PC-3 (cell line): ENCODE measurements around the gene GALNT13. TPM values are rescaled to one million over a fixed set of nuclear protein-coding genes. Genes with fewer than 3 reads are reported as not detected.

Source experiments
- ATAC-seq: fragments of 200-7000 bp; cut with Tn5 transposase; 2 replicates; pipeline ENCODE4 v1.9.1; 2020; ENCODE audit warnings: mild to moderate bottlenecking, moderate library complexity
- BruUV-seq: library from RNA; stranded (reverse); fragments of 400-500 nt; replicated peaks from 2 replicates; lab custom pipeline; 2021; lab: Mats Ljungman, UMichigan
- CTCF ChIA-PET: fragments of 300-600 bp; sonication (Branson Sonifier 250); formaldehyde crosslinking; loops from one replicate; lab custom pipeline; 2022; ENCODE audit warnings: antibody characterized with exemption; lab: Charles Lee
- POLR2A ChIA-PET: fragments of 300-600 bp; sonication (Branson Sonifier 250); formaldehyde crosslinking; loops from one replicate; lab custom pipeline; 2022; ENCODE audit warnings: antibody characterized with exemption; ENCODE audit not compliant: unreplicated experiment; lab: Charles Lee
- DNase-seq: peaks from one replicate; pipeline ENCODE4 v3.0.0-alpha.2; 2015
- H2AFZ ChIP-seq: fragments of 300-600 bp; sonication (generic); 2 replicates; pipeline ENCODE4 v1.6.0; 2016; ENCODE audit warnings: antibody characterized with exemption, low read length
- H3F3A ChIP-seq: fragments of 300-600 bp; sonication (generic); one replicate; pipeline ENCODE4 v1.6.0; 2017; ENCODE audit warnings: antibody characterized with exemption, low read length, control low read depth, mild to moderate bottlenecking; ENCODE audit not compliant: unreplicated experiment
- H3K27ac ChIP-seq: fragments of 300-600 bp; sonication (generic); 2 replicates; pipeline ENCODE4 v1.5.1; 2016; ENCODE audit warnings: mild to moderate bottlenecking, low read length
- H3K27me3 ChIP-seq: fragments of 300-600 bp; sonication (generic); 2 replicates; pipeline ENCODE4 v1.6.1; 2016; ENCODE audit warnings: low read length, mixed read lengths
- H3K36me3 ChIP-seq: fragments of 300-600 bp; sonication (generic); 2 replicates; pipeline ENCODE4 v1.6.1; 2016; ENCODE audit warnings: low read depth, mixed run types, low read length, mixed read lengths
- H3K4me1 ChIP-seq: fragments of 300-600 bp; sonication (generic); 2 replicates; pipeline ENCODE4 v1.5.1; 2016; ENCODE audit warnings: low read length; ENCODE audit not compliant: insufficient read depth
- H3K4me2 ChIP-seq: fragments of 300-600 bp; sonication (generic); 2 replicates; pipeline ENCODE4 v1.6.0; 2016; ENCODE audit warnings: low read length
- H3K4me3 ChIP-seq: fragments of 300-600 bp; sonication (generic); 2 replicates; pipeline ENCODE4 v1.5.1; 2016; ENCODE audit warnings: mild to moderate bottlenecking, low read length, mixed read lengths
- H3K79me2 ChIP-seq: fragments of 300-600 bp; sonication (generic); 2 replicates; pipeline ENCODE4 v1.6.1; 2017; ENCODE audit warnings: low read length, mixed read lengths
- H3K9ac ChIP-seq: fragments of 300-600 bp; sonication (generic); 2 replicates; pipeline ENCODE4 v1.6.0; 2016; ENCODE audit warnings: mild to moderate bottlenecking, low read length
- H3K9me2 ChIP-seq: fragments of 300-600 bp; sonication (generic); replicated peaks from 2 replicates; pipeline ENCODE4 v1.6.1; 2016; ENCODE audit warnings: mixed run types, low read length, mixed read lengths
- H3K9me3 ChIP-seq: fragments of 300-600 bp; sonication (generic); 2 replicates; pipeline ENCODE4 v1.6.1; 2016; ENCODE audit warnings: low read length, mixed read lengths
- H4K20me1 ChIP-seq: fragments of 300-600 bp; sonication (generic); 2 replicates; pipeline ENCODE4 v1.6.1; 2016; ENCODE audit warnings: low read length, mixed read lengths
- EZH2 ChIP-seq: fragments of 300-600 bp; sonication (generic); IDR thresholded peaks from one replicate; pipeline ENCODE4 v1.6.1; 2017; ENCODE audit warnings: antibody characterized with exemption, mild to moderate bottlenecking, low read length; ENCODE audit not compliant: unreplicated experiment
- EZH2phosphoT487 ChIP-seq: fragments of 300-600 bp; sonication (generic); IDR thresholded peaks from 2 replicates; pipeline ENCODE4 v1.6.1; 2018; ENCODE audit warnings: mild to moderate bottlenecking, antibody characterized with exemption, low read length, borderline replicate concordance
- intact Hi-C: fragments of 100-400 bp; cut with micrococcal nuclease; formaldehyde crosslinking; loops from 2 replicates; pipeline ENCODE4 v1.9.0; 2023
- total RNA-seq: library from RNA; depleted of rRNA; stranded (reverse); fragments of >200 nt; gene quantifications from 2 replicates; pipeline ENCODE4 v1.2.3, GENCODE V29; 2014
- TF ChIP-seq, protein P1 (sequence below): fragments of 300-600 bp; sonication (generic); conservative IDR thresholded peaks from 2 replicates; pipeline ENCODE4 v1.5.1; 2017; ENCODE audit warnings: antibody characterized with exemption, low read depth, mild to moderate bottlenecking, low read length

The GALNT13 gene
- total RNA-seq, 1 experiment from 2014 or later, result 2.0 TPM

DNA sequence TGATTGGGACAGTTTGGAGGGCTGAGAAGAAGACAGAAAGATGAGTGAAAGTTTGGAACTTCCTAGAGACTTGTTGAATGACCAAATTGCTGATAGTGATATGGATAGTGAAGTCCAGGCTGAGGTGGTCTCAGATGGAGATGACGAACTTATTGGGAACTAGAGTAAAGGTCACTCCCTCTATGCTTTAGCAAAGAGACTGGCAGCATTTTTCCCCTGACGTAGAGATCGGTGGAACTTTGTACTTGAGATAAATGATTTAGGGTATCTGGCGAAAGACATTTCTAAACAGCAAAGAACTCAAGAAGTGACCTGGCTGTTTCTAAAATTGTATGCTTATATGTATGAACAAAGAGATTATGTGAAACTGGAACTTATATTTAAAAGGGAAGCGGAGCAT is 605.6 kb downstream of the GALNT13 start:
- Histone ChIP-seq H3K4me2 (no peak overlapping the region), H3K27me3 (no peaks in the 10 kb centered on the region), H3K9ac (no peak overlapping the region), H3K36me3 (no peaks in the 10 kb centered on the region), H3K9me3 (no peaks in the 10 kb centered on the region), H2AFZ (no peak overlapping the region), H3K79me2 (no peaks in the 10 kb centered on the region), H4K20me1 (no peaks in the 10 kb centered on the region), H3K27ac (no peak overlapping the region), H3K4me3 (no peak overlapping the region), H3K4me1 (no peaks in the 10 kb centered on the region), H3K9me2 (no peaks in the 10 kb centered on the region), H3F3A (no peaks in the 10 kb centered on the region)
- intact Hi-C loops, result no loop called here
- no TSS peak for BruUV-seq
- DNase-seq (no peak), ATAC-seq (no peak)
- no peak for TF ChIP-seq EZH2
- TF ChIP-seq, protein P1, sequence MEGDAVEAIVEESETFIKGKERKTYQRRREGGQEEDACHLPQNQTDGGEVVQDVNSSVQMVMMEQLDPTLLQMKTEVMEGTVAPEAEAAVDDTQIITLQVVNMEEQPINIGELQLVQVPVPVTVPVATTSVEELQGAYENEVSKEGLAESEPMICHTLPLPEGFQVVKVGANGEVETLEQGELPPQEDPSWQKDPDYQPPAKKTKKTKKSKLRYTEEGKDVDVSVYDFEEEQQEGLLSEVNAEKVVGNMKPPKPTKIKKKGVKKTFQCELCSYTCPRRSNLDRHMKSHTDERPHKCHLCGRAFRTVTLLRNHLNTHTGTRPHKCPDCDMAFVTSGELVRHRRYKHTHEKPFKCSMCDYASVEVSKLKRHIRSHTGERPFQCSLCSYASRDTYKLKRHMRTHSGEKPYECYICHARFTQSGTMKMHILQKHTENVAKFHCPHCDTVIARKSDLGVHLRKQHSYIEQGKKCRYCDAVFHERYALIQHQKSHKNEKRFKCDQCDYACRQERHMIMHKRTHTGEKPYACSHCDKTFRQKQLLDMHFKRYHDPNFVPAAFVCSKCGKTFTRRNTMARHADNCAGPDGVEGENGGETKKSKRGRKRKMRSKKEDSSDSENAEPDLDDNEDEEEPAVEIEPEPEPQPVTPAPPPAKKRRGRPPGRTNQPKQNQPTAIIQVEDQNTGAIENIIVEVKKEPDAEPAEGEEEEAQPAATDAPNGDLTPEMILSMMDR, result no peak
- no peak for TF ChIP-seq EZH2phosphoT487
- ChIA-PET POLR2A (no interaction called here), CTCF (no interaction called here)

DNA sequence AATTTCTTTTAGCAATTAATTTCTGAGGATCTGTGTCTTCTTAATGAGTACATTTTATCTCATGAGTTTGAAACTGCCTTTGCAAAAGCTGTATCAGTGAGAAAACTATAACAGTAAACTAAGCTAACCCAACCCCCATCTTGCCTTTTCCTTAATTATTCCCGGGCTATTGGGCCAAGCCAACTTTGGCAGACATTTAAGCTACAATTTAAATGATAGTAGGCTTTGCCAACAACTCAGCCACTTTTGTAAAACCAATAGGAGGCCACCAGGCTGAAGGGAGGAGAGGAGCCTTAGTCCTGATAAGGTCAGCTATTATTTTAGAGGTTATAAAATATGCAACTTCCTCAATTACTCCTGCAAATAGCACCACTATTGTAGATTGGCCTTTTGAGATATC is 608.8 kb downstream of the GALNT13 start:
- H3K27ac ChIP-seq, result no peak overlapping the region
- no peaks in the 10 kb centered on the region for H4K20me1 ChIP-seq
- H3K27me3 ChIP-seq, result no peaks in the 10 kb centered on the region
- TF ChIP-seq EZH2phosphoT487, result no peak
- TF ChIP-seq, protein P1, result no peak
- TF ChIP-seq EZH2, result no peak
- H3K79me2 ChIP-seq, result no peaks in the 10 kb centered on the region
- CTCF ChIA-PET, result no interaction called here
- DNase-seq, result no peak
- no peak overlapping the region for H3K9ac ChIP-seq
- no peak overlapping the region for H2AFZ ChIP-seq
- no peak overlapping the region for H3K4me2 ChIP-seq
- H3K4me1 ChIP-seq, result no peaks in the 10 kb centered on the region
- H3K4me3 ChIP-seq, result no peak overlapping the region
- no peak for ATAC-seq
- no TSS peak for BruUV-seq
- POLR2A ChIA-PET, result no interaction called here
- H3F3A ChIP-seq, result no peaks in the 10 kb centered on the region
- H3K9me3 ChIP-seq, result no peaks in the 10 kb centered on the region
- no peaks in the 10 kb centered on the region for H3K36me3 ChIP-seq
- intact Hi-C loops, result no loop called here
- no peaks in the 10 kb centered on the region for H3K9me2 ChIP-seq

DNA sequence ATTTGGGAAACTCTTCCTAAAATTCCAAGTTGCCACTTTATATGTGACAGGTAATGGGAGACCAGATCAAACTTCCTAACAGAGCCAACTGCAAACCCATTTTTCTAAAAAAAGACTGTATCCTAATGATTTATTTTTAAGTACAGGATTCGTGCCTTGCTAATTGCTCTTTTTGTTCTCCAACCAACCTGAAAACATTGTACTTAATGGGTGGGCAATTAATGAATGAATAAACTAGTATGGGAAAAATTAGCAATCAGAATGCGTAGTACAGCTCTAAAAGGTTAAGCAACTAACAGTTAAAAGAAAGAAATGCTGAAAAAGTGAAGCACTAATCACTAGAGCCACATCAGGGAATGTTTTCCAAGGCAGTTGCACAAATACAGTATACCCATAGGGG is 609.6 kb downstream of the GALNT13 start:
- CTCF ChIA-PET, result no interaction called here
- intact Hi-C loops, result no loop called here
- Histone ChIP-seq H3K4me2 (no peak overlapping the region), H3K79me2 (no peaks in the 10 kb centered on the region), H3K36me3 (no peaks in the 10 kb centered on the region), H3K27me3 (no peaks in the 10 kb centered on the region), H3F3A (no peaks in the 10 kb centered on the region), H3K9me3 (no peaks in the 10 kb centered on the region), H3K27ac (no peak overlapping the region), H2AFZ (no peak overlapping the region), H3K4me3 (no peak overlapping the region), H4K20me1 (no peaks in the 10 kb centered on the region), H3K4me1 (no peaks in the 10 kb centered on the region), H3K9me2 (no peaks in the 10 kb centered on the region), H3K9ac (no peak overlapping the region)
- POLR2A ChIA-PET, result no interaction called here
- no peak for DNase-seq
- BruUV-seq, result no TSS peak
- ATAC-seq, result no peak
- no peak for TF ChIP-seq EZH2
- no peak for TF ChIP-seq EZH2phosphoT487
- TF ChIP-seq, protein P1, result no peak
